ENCODE measurements around the gene TUT4. TPM values are rescaled to one million over a fixed set of nuclear protein-coding genes. Genes with fewer than 3 reads are reported as not detected.

TUT4 gene
- total and polyA plus RNA-seq, 2 experiments from 2014 or later: 69.9 to 116 TPM

GRCh38 chr1:52533713-52534112, 19.2 kb downstream of the TUT4 start (continued):
- TF ChIP-seq ZNF462 (CRISPR knock-in tag; IDR thresholded peaks at IDR 0.05): no peak
- TF ChIP-seq ZNF331 (CRISPR knock-in tag; IDR thresholded peaks at IDR 0.05; ENCODE audit: low read depth): no peak
- TF ChIP-seq ZNF114 (CRISPR knock-in tag; IDR thresholded peaks at IDR 0.05): no peak
- TF ChIP-seq POLR2AphosphoS5 (IDR thresholded peaks at IDR 0.05; ENCODE audit: low read depth): no peak
- TF ChIP-seq ETS1 (IDR thresholded peaks at IDR 0.05): no peak
- TF ChIP-seq JUNB (IDR thresholded peaks at IDR 0.05; ENCODE audit: unreplicated experiment): no peak

- Histone ChIP-seq H3K4me1 (ENCODE audit: insufficient read depth) (no peaks in the 10 kb centered on the region), H3K36me3 (ENCODE audit: insufficient read depth) (no peaks in the 10 kb centered on the region), H3K79me2 (replicated peaks; ENCODE audit: insufficient read depth) (peaks cover 99% of the 10 kb centered on the region), H3K4me3 (no peak overlapping the region), H2AFZ (no peak overlapping the region), H3K27me3 (ENCODE audit: insufficient read depth) (no peaks in the 10 kb centered on the region), H3K4me2 (no peak overlapping the region), H4K20me1 (replicated peaks; ENCODE audit: insufficient read depth) (peaks cover 11% of the 10 kb centered on the region; the same call in 1 of the 2 replicates), H3K9me2 (ENCODE audit: insufficient read depth) (no peaks in the 10 kb centered on the region), H3F3A (replicated peaks; ENCODE audit: low read depth) (no peaks in the 10 kb centered on the region), H3K27ac (ENCODE audit: low read depth) (no peak overlapping the region)
- Mint-ChIP-seq H3K27ac (peak overlapping the region; percentile 11), H3K36me3 (ENCODE audit: low read depth) (peaks cover 13% of the 10 kb centered on the region; the same call in 2 of the 3 replicates), H3K4me1 (no peaks in the 10 kb centered on the region; the same call in 2 of the 3 replicates), H3K4me3 (no peak overlapping the region), H3K27me3 (ENCODE audit: insufficient read depth, low read depth, poor library complexity) (no peaks in the 10 kb centered on the region), H3K9me3 (peaks cover 11% of the 10 kb centered on the region)
- no peak for ATAC-seq
- DNase-seq (ENCODE audit: low spot score): no peak
- TF ChIP-seq POLR2AphosphoS5 (IDR thresholded peaks at IDR 0.05; ENCODE audit: low read depth): no peak
- TF ChIP-seq STAT1 (IDR thresholded peaks at IDR 0.05; ENCODE audit: unreplicated experiment): no peak
- no peak for TF ChIP-seq NANOG (IDR thresholded peaks at IDR 0.05; ENCODE audit: borderline replicate concordance)
- no peak for TF ChIP-seq CREB1 (CRISPR knock-in tag; IDR thresholded peaks at IDR 0.05; ENCODE audit: low read depth)
- TF ChIP-seq ETS1 (IDR thresholded peaks at IDR 0.05): no peak
- TF ChIP-seq ZNF331 (CRISPR knock-in tag; IDR thresholded peaks at IDR 0.05; ENCODE audit: low read depth): no peak
- no peak for TF ChIP-seq EZH2 (IDR thresholded peaks at IDR 0.05; ENCODE audit: low read depth, unreplicated experiment)
- TF ChIP-seq EZH2phosphoT487 (IDR thresholded peaks at IDR 0.05; ENCODE audit: unreplicated experiment): no peak
- no peak for TF ChIP-seq CTCF (conservative IDR thresholded peaks at IDR 0.05; ENCODE audit: low read depth in 2 of 2)
Observed at GRCh38 chr1:52532731-52533327, 20.1 kb downstream of the TUT4 start.

All from GM23338 (cell line).